Effector CD8-positive, alpha-beta T cell (primary cell): ENCODE measurements around the gene JMJD1C.
"Not testable (repeated sequence)": the region's sequence is repeated elsewhere in the genome, so short reads cannot be mapped to it uniquely, and the experiment has no call there.

ENCODE experiments used
- DNase-seq: peaks from one replicate; lab custom pipeline; 2025; lab: John Stamatoyannopoulos, UW
- total RNA-seq, 4 experiments: gene quantifications; one replicate each; lab custom pipeline; 2026; lab: John Stamatoyannopoulos, UW

JMJD1C gene, protein sequence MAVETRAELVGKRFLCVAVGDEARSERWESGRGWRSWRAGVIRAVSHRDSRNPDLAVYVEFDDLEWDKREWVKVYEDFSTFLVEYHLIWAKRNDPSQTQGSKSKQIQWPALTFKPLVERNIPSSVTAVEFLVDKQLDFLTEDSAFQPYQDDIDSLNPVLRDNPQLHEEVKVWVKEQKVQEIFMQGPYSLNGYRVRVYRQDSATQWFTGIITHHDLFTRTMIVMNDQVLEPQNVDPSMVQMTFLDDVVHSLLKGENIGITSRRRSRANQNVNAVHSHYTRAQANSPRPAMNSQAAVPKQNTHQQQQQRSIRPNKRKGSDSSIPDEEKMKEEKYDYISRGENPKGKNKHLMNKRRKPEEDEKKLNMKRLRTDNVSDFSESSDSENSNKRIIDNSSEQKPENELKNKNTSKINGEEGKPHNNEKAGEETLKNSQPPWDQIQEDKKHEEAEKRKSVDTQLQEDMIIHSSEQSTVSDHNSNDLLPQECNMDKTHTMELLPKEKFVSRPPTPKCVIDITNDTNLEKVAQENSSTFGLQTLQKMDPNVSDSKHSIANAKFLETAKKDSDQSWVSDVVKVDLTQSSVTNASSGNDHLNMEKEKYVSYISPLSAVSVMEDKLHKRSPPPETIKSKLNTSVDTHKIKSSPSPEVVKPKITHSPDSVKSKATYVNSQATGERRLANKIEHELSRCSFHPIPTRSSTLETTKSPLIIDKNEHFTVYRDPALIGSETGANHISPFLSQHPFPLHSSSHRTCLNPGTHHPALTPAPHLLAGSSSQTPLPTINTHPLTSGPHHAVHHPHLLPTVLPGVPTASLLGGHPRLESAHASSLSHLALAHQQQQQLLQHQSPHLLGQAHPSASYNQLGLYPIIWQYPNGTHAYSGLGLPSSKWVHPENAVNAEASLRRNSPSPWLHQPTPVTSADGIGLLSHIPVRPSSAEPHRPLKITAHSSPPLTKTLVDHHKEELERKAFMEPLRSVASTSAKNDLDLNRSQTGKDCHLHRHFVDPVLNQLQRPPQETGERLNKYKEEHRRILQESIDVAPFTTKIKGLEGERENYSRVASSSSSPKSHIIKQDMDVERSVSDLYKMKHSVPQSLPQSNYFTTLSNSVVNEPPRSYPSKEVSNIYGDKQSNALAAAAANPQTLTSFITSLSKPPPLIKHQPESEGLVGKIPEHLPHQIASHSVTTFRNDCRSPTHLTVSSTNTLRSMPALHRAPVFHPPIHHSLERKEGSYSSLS (N-terminal part only)
- 197 to 402 (median 279) reads per million in 4 experiments for total RNA-seq

DNA sequence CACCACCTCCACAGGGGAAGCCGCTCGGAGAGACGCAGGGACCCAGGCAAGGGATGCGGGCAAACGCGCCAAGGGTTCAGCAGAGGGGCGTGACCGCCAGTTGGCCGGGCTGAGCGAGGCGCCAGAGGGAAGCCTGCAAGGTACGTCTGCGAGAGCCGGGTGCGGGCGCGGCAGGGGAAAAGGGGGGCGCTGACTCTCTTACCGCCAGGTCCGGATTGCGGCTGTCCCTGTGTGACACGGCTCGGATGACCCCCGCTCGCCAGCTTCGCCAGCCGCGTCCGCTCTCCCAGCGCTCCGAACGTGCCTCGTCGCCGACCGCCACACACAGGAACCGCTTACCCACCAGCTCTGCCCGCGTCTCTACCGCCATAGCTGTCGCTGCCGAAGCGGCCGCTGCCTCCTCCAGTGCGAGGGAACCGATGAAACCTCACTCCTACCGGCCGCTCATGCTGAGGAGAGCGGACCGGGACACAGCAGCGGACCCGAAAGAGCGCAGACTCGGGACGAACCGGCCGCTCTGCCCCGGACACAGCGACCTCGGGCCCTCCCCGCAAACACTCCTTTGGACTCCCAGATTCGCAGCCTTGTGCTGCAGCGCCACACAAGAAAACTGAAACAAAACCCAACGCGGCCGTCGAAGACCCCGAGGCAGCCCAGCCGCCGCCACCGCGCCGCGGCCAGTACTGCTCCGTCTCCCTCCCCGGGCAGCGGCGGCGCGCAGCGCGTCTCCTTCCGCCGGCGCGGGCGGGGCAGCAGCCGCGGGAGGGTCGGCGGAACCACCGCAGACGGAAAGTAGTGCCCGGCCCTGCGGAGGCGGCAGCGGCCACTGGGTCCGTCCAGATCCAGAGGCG, at the start of gene JMJD1C:
Gene JMJD1C, minus strand, starts transcription at position 685 of the 851 bp plus-strand sequence. Its CDS starts 315 bp downstream, at position 370.
- peak; percentile 38 for DNase-seq

DNA sequence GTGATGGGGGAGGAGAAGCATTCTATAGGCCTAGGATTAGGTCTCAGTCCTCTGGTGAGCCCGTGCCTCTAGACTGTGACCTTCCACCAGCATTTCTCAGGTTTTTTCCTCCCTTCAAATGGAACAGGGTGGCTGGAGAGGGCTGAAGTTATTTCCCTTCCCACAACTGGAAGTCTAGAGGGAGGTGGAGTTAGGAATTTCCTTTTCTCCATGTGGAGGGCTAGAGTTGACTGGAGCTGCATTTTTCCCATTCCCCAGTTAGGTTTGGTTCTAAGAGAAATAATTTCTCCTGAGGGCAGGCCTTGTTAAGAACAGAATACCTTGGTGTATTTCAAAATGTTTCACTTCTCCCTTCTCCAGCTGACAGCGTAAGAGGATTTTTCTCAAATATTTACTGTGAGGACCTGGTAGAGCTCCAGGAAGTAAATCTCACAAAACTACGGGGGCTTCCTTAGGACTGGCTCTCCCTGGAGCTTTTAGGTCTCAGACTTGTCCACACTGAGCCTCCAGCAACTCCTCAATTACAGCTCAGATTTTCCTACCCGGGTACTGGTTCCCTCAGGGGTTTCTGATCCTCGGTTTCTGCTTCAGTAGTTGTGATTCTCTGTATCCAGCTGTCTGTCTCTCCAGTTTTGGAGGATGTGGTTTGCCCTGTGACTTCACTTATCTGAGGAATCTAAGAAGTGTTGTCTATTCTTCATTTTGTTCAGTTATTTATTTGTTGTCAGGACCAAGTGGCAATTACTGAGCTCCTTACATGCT, 49.4 kb upstream of the JMJD1C start:
- DNase-seq = no peak

DNA sequence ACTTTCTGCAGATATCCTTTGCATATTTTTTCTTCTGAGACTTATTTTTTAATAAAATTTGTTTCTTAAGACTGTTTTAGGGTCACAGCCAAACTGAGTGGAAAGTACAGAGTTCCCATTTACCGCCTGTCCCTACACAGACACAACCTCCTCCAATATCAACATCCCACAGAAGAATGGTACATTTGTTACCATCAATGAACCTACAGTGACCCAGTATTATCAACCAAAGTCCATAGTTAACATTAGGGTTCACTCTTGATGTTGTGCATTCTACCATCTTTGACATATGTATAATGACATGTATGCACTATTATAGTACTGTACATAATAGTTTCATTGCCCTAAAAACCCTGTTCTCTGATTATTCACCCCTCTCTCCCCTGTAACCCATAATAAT, 40.8 kb upstream of the JMJD1C start:
- no peak for DNase-seq

DNA sequence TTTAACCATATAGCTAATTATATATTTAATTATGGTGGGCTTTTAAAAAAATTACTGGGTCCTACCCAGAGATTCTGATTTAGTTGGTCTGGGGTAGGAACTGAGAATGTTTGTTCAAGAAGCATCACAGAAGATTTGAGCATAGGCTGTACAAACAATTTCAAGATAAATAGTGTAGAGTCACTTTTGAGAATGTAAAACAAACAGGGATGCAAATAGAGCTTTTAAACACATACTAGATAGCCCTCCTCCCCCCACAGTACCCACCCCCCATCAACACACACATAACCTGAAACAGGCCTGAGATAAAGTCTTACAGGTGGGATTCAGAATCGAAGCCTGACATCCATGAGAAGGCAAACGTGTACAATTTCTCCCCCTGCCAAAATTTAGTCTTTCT, 39.8 kb upstream of the JMJD1C start:
- DNase-seq = no peak

DNA sequence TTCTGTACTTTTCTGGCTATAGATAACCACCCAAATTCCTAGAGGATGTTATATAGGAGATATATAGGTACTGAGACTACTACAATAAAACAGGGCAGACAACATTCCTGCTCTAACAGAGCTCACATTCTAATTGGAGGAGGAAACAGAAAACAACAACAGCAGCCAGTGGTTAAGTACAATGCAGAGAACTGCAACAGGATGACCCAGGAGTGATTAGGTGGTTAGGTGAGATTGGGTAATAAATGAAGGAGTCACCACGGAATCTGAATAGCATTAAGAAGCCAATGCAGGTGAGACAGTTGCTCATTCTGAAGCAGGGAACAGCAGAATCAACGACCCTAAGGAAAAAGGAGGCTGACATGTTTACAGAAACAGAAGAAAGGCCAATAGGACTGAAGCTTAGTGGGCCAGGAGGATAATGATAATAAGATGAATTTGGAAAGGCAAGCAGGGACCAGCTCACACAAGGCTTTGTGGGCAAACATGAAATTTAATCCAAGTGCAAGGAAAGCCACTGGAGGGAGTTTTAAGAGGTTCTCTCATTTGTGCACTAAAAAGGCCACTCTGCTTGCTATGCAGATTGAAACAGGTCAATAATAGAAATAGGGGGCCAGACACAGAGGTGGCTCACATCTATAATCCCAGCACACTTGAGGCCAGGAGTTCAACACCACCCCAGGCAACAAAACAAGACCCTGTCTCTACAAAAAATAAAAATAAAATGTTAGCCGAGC, 38.5 kb upstream of the JMJD1C start:
- DNase-seq = no peak

DNA sequence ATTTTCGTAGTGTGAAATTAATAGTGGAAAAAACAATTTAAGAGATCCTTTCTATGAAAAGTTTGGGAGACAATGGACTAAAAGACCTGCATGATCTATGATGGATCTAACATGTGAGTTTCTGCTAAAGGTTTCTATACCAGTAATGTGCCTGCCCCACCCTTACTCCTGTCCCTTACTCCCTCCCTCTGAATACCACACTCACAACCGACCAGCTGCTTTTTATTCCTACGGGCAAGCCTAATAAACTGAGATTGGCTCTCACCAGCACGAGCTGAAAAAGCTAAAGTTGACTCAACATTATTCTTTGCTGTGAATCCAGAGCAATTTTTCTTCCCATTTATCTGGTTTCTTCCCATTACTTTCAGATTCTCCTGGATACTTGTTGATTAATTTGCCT, 37.6 kb upstream of the JMJD1C start:
- DNase-seq = no peak

DNA sequence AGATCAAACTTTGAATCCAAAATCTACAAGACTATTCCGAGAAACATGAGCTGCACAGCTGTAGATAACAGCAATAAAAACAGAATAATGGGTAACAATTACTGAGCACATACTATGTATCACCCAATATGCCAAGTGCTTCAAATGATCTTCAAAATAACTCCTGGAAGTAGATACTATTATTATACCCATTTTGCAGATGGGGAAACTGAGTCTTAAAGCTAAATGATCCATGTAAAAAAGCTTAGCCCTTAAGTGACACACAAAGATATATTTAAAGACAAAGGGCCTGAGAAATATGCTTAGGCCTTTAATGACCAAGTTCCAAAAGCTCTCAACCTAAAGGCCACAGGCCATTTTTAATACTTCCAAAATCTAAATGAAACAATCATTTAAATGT, 37.1 kb upstream of the JMJD1C start:
- DNase-seq = no peak

DNA sequence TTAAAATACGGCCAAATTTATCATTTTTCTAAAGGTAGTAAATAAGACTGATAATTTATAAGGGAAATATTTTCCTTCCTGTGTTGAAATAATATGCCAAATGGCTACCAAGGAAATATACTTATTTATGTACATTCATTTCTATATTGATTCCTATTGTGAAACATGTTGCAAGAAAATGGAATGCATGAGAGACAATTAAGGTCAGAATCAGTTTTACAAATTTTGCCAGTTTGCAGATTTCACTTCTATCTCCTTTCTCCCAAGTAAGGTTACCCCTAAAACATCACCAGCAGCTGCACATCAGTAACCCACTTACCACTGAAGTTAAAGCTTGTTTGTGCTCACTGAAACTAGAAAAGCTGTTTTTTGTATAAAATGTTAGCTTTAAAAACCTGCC, 36.2 kb upstream of the JMJD1C start:
- DNase-seq = no peak

DNA sequence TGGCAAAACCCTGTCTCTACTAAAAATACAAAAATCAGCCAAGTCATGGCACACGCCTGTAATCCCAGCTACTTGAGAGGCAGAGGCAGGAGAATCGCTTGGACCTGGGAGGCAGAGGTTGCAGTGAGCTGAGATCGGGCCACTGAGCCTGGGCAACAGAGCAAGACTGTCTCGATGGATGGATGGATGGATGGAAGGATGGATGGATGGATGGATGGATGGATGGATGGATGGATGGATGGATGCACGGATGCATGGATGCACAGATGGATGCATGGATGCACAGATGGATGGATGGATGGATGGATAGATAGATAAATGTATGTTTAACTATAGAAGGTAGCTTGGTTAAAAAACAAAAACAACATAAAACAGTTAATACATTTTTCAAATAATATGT, 34.8 kb upstream of the JMJD1C start:
- not testable (repeated sequence) for DNase-seq

DNA sequence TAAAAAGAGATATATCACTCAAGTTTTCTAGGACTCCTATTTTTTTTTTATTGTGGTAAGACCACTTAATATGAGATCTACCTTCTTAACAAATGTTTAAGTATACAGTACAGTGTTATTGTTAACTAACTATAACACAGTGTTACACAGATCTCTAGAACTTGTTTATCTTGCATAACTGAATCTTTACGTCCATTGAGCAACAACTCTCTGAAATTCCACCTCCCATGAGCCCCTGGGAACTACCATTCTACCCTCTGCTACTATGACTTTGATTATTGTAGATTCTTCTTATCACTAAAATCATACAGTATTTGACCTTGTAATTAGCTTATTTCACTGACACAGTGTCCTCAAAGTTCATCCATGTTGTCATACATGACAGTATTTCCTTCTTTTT, 32.9 kb upstream of the JMJD1C start:
- no peak for DNase-seq

DNA sequence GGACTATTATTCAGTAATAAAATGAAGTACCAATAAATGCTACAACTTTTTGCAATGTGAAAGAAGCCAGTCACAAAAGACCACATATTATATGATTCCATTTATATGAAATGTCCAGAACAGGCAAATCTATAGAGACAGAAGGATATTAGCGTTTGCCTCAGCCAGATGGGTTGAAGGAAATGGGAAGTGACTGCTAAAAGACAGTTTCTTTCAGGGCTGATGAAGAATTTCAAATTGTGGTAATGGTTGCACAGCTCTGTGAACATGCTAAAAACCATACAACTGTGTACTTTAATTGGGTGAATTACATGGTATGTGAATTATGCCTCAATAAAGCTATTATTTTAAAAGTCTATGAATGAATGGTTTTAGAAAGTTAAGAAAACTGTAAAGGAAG, 31.5 kb upstream of the JMJD1C start:
- no peak for DNase-seq

DNA sequence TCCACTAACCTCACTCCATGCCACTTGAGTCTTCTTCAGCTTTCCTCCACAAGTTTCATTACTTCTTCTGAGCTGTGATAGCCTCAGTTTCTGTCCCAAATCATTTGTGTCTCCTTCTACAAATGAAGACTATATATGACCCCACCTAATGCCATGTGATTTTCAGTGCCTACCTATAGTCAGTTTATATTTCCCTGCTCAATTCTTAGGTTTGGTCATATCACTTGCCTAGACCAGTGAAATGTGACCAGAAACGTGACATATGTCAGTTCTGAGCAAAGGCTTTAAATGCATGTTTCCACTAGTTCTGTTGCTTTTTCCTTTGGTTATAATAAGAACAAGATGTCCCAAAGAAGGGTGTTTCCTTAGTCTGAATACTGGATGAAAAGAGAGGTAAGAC, 30.8 kb upstream of the JMJD1C start:
- no peak for DNase-seq

DNA sequence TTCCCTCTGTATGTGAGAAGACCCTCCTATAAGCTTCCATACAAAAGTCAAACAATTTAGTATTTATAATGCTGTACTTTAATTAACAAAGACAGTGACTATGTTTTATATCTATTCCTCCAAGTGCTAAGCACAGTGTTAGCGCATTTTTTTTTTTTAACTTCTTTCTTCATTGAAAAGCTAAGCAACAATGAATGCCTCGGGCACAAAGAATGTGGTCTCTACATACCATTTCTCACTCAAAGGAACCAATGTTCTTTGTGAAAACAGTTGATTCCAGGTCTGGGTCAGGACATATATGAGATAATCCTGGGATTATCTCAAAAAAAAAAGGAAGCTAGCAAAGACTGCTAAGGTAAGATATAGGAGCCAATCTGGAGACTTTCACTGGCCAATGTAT, 29.2 kb upstream of the JMJD1C start:
- no peak for DNase-seq

DNA sequence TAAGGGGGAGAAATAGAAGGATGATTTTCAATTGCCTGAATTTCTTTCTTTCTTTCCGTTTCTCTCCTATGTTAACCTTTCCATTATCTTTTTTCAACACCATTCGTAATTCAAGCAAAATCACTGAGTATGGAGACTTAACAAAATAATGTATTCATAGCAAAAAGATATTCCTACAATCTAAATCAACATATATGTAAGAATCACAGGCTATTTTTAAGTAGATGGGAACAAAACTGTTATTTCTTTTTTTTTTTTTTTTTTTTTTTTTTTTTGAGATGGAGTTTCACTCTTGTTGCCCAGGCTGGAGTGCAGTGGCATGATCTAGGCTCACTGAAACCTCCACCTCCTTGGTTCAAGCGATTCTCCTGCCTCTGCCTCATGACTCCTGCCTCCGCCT, 27.2 kb upstream of the JMJD1C start:
- DNase-seq = no peak

DNA sequence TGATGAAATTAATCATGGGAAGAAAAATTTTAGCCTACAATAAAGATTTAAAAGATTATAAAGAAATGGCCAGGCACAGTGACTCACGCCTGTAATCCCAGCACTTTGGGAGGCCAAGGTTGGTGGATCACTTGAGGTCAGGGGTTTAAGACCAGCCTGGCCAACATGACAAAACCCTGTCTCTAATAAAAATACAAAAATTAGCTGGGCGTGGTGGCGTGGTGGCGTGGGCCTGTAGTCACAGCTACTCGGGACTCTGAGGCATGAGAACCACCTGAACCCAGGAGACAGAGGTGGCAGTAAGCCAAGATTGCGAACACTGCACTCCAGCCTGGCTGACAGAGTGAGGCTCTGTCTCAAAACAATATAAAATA, 26.5 kb upstream of the JMJD1C start:
- DNase-seq = not testable (repeated sequence)

DNA sequence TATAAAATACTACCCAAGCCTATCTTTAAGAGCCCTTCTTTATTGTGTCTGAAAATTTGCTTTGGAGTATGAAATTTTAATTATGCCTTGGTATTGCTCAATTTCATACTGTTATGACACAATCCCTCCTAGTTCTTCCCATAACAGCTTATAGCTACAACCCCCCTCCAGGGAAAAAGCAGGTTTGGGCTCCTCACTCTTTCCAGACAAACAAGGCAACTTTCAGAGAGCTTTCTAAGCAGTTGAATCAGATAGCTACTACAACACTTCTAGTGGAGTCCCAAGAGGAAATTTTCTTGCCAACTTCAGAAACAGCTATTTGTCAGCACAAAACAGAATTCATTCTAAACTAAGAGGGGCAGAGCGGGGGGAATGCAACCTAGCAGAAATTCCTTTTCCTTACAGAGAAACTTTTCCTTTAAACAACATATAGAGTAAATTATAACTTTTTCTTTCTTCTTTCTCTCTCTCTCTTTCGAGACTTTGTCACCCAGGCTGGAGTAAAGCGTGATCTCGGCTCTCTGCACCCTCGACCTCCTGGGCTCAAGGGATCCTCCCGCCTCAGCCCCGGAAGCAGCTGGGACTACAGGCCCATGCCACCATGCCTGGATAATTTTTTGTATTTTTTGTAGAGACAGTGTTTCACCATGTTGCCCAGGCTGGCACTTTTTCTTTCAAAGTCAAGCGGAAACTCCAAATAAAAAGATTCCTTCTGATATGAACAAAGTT, 26.0 kb upstream of the JMJD1C start:
- no peak for DNase-seq

DNA sequence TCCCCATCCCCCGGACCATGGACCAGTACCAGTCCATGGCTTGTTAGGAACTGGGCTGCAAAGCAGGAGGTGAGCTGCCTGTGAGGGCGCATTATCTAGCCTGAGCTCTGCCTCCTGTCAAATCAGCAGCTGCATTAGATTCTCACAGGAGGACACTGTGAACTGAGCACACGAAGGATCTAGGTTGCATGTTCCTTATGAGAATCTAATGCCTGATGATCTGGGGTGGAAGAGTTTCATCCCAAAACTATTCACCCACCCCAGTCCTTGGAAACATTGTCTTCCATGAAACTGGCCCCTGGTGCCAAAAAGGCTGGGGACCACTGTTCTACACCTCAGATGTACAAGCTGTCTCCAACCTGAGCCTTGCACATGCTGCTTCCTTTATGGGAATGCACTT, 24.1 kb upstream of the JMJD1C start:
- no peak for DNase-seq

DNA sequence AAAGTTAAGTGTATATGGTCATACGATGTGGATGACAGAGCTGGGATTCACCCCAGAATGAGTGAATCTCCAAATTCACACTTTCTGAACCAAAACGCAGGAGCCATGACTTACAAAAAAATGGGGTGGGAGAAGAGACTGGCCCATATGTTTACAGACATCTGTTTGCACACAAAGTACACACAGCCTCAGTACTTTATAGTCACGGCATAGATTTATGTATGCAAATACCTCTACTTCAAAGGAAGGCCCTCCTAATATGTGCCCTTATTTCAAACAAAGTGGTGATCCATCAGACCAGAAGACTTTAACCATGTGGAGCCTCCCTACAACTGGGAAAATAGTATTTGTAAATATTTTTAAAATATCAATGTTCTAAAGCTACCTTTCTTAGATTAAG, 22.2 kb upstream of the JMJD1C start:
- DNase-seq = no peak

DNA sequence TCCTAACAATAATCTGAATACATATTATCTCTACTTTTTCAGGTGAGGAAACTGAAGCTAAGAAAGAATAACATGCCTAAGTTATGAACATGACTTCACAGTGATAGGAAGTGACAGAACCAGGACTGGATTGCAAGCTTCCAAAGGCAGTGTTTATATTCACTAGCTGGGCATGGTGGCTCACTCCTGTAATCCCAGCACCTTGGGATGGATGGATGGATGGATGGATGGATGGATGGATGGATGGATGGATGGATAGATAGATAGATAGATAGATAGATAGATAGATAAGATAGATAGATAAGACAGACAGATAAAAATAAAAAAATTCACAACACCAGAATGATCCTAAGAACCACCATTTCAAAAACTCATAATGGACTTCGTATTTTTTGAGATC, 18.2 kb upstream of the JMJD1C start:
- DNase-seq = no peak
